ENCODE measurements around the gene C2orf92.

The C2orf92 gene

GRCh38 chr2:97715951-97716694 is 46.6 kb downstream of the C2orf92 start (continued):
- no peak for TF ChIP-seq ZNF70 (CRISPR knock-in tag; IDR thresholded peaks at IDR 0.05)
- TF ChIP-seq, protein P1, sequence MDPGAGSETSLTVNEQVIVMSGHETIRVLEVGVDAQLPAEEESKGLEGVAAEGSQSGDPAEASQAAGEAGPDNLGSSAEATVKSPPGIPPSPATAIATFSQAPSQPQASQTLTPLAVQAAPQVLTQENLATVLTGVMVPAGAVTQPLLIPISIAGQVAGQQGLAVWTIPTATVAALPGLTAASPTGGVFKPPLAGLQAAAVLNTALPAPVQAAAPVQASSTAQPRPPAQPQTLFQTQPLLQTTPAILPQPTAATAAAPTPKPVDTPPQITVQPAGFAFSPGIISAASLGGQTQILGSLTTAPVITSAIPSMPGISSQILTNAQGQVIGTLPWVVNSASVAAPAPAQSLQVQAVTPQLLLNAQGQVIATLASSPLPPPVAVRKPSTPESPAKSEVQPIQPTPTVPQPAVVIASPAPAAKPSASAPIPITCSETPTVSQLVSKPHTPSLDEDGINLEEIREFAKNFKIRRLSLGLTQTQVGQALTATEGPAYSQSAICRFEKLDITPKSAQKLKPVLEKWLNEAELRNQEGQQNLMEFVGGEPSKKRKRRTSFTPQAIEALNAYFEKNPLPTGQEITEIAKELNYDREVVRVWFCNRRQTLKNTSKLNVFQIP (CRISPR knock-in tag; IDR thresholded peaks at IDR 0.05; ENCODE audit: borderline replicate concordance, low read depth), result no peak
- no peak for TF ChIP-seq ZFP30 (CRISPR knock-in tag; IDR thresholded peaks at IDR 0.05)
- no peak for TF ChIP-seq OSR1 (CRISPR knock-in tag; IDR thresholded peaks at IDR 0.05)

DNA sequence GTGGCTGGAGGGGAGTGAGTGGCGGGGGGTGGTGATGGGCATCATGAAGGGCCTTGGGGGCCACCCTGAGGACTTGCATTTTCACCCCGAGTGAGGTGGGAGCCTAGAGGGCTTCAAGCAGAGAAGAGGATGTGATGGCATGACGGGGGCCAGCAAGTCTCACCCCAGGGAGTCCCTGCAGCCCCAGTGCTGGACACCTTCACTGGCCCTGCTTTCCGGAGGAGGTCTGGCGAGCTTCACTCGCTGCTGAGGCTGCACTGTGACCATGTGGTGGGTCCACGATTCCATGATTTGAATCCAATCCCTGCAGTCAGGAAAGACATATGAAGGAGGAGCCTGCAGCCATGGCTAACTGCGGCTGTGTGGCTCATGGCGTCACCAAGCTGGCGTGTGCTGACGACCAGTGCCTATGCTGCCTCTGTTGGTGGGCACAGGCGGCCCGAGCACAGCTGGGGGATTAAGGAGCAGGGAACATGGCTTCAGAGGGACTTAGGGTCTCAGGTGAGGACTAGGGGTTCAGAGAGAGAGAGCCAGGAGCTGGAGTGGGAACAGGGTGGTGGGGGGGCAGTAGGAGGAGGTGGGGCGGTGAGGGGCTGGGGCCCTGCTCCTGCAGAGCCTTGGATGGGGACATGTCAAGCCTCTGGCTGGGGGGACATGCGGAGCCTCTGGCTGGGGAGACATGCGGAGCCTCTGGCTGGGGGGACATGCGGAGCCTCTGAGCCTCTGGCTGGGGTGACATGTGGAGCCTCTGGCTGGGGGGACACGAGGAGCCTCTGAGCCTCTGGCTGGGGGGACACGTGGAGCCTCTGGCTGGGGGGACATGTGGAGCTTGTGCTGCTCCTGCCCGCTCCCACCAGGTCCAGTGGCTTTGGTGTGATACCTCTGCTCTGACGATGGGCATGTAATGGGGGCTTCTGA is 47.4 kb downstream of the C2orf92 start:
- no peak for ATAC-seq
- TF ChIP-seq ARNTL (CRISPR knock-in tag; IDR thresholded peaks at IDR 0.05; ENCODE audit: borderline replicate concordance, low read depth) (no peak), ZNF8 (CRISPR knock-in tag; IDR thresholded peaks at IDR 0.05) (no peak), ESRRG (CRISPR knock-in tag; IDR thresholded peaks at IDR 0.05) (no peak), ZFP30 (CRISPR knock-in tag; IDR thresholded peaks at IDR 0.05) (no peak), OSR1 (CRISPR knock-in tag; IDR thresholded peaks at IDR 0.05) (no peak), RARB (CRISPR knock-in tag; IDR thresholded peaks at IDR 0.05) (no peak), PPARA (CRISPR knock-in tag; IDR thresholded peaks at IDR 0.05; ENCODE audit: borderline replicate concordance) (no peak), CSDC2 (CRISPR knock-in tag; IDR thresholded peaks at IDR 0.05) (no peak), SNAI2 (CRISPR knock-in tag; IDR thresholded peaks at IDR 0.05) (no peak), CREB5 (CRISPR knock-in tag; IDR thresholded peaks at IDR 0.05; ENCODE audit: low read depth) (no peak), ZFP3 (CRISPR knock-in tag; IDR thresholded peaks at IDR 0.05) (no peak), ISL1 (CRISPR knock-in tag; IDR thresholded peaks at IDR 0.05) (no peak), ZC3H10 (CRISPR knock-in tag; IDR thresholded peaks at IDR 0.05) (no peak), ZNF70 (CRISPR knock-in tag; IDR thresholded peaks at IDR 0.05) (no peak), ZNF565 (CRISPR knock-in tag; conservative IDR thresholded peaks at IDR 0.05; ENCODE audit: low read depth) (no peak), GLIS3 (CRISPR knock-in tag; IDR thresholded peaks at IDR 0.05) (no peak)
- TF ChIP-seq, protein P2, sequence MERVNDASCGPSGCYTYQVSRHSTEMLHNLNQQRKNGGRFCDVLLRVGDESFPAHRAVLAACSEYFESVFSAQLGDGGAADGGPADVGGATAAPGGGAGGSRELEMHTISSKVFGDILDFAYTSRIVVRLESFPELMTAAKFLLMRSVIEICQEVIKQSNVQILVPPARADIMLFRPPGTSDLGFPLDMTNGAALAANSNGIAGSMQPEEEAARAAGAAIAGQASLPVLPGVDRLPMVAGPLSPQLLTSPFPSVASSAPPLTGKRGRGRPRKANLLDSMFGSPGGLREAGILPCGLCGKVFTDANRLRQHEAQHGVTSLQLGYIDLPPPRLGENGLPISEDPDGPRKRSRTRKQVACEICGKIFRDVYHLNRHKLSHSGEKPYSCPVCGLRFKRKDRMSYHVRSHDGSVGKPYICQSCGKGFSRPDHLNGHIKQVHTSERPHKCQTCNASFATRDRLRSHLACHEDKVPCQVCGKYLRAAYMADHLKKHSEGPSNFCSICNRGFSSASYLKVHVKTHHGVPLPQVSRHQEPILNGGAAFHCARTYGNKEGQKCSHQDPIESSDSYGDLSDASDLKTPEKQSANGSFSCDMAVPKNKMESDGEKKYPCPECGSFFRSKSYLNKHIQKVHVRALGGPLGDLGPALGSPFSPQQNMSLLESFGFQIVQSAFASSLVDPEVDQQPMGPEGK (CRISPR knock-in tag; IDR thresholded peaks at IDR 0.05; ENCODE audit: borderline replicate concordance), result no peak
- TF ChIP-seq, protein P3, sequence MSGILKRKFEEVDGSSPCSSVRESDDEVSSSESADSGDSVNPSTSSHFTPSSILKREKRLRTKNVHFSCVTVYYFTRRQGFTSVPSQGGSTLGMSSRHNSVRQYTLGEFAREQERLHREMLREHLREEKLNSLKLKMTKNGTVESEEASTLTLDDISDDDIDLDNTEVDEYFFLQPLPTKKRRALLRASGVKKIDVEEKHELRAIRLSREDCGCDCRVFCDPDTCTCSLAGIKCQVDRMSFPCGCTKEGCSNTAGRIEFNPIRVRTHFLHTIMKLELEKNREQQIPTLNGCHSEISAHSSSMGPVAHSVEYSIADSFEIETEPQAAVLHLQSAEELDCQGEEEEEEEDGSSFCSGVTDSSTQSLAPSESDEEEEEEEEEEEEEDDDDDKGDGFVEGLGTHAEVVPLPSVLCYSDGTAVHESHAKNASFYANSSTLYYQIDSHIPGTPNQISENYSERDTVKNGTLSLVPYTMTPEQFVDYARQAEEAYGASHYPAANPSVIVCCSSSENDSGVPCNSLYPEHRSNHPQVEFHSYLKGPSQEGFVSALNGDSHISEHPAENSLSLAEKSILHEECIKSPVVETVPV (CRISPR knock-in tag; IDR thresholded peaks at IDR 0.05), result no peak
- TF ChIP-seq, protein P1 (CRISPR knock-in tag; IDR thresholded peaks at IDR 0.05; ENCODE audit: borderline replicate concordance, low read depth), result no peak

- ATAC-seq, result no peak; the same call in 2 of the 3 replicates
- TF ChIP-seq BACH2 (CRISPR knock-in tag; IDR thresholded peaks at IDR 0.05; ENCODE audit: borderline replicate concordance) (no peak), CSDC2 (CRISPR knock-in tag; IDR thresholded peaks at IDR 0.05) (no peak), ISL1 (CRISPR knock-in tag; IDR thresholded peaks at IDR 0.05) (no peak), TCF4 (CRISPR knock-in tag; IDR thresholded peaks at IDR 0.05; ENCODE audit: borderline replicate concordance) (no peak), ZFP30 (CRISPR knock-in tag; IDR thresholded peaks at IDR 0.05) (no peak), ZNF565 (CRISPR knock-in tag; conservative IDR thresholded peaks at IDR 0.05; ENCODE audit: low read depth) (no peak), SNAI2 (CRISPR knock-in tag; IDR thresholded peaks at IDR 0.05) (no peak)
- TF ChIP-seq, protein P2 (CRISPR knock-in tag; IDR thresholded peaks at IDR 0.05; ENCODE audit: borderline replicate concordance), result no peak
- TF ChIP-seq, protein P4, sequence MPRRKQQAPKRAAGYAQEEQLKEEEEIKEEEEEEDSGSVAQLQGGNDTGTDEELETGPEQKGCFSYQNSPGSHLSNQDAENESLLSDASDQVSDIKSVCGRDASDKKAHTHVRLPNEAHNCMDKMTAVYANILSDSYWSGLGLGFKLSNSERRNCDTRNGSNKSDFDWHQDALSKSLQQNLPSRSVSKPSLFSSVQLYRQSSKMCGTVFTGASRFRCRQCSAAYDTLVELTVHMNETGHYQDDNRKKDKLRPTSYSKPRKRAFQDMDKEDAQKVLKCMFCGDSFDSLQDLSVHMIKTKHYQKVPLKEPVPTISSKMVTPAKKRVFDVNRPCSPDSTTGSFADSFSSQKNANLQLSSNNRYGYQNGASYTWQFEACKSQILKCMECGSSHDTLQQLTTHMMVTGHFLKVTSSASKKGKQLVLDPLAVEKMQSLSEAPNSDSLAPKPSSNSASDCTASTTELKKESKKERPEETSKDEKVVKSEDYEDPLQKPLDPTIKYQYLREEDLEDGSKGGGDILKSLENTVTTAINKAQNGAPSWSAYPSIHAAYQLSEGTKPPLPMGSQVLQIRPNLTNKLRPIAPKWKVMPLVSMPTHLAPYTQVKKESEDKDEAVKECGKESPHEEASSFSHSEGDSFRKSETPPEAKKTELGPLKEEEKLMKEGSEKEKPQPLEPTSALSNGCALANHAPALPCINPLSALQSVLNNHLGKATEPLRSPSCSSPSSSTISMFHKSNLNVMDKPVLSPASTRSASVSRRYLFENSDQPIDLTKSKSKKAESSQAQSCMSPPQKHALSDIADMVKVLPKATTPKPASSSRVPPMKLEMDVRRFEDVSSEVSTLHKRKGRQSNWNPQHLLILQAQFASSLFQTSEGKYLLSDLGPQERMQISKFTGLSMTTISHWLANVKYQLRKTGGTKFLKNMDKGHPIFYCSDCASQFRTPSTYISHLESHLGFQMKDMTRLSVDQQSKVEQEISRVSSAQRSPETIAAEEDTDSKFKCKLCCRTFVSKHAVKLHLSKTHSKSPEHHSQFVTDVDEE (CRISPR knock-in tag; IDR thresholded peaks at IDR 0.05), result no peak
Observed at GRCh38 chr2:97717613-97717995, 48.1 kb downstream of the C2orf92 start.
